HG03139 (cell line): ENCODE data around the gene ZNF691.

Experiments used
- ATAC-seq: cut with Tn5 transposase; IDR thresholded peaks from one replicate; pipeline ENCODE4 v1.9.1; 2021; ENCODE audit not compliant: unreplicated experiment

Gene ZNF691

GRCh38 chr1:42831273-42831672 lies 15.1 kb upstream of the ZNF691 start:
- ATAC-seq, result no peak

- no peak for ATAC-seq
Measured at GRCh38 chr1:42832641-42833240, 13.7 kb upstream of the ZNF691 start.

GRCh38 chr1:42833981-42834380 lies 12.4 kb upstream of the ZNF691 start:
- ATAC-seq, result no peak

- no peak for ATAC-seq
Measured at GRCh38 chr1:42834803-42835202, 11.6 kb upstream of the ZNF691 start.

GRCh38 chr1:42835422-42835821 lies 11.0 kb upstream of the ZNF691 start:
- no peak for ATAC-seq

- ATAC-seq, result no peak
Measured at GRCh38 chr1:42837709-42838108, 8.7 kb upstream of the ZNF691 start.

GRCh38 chr1:42838482-42839190 lies 7.8 kb upstream of the ZNF691 start:
- no peak for ATAC-seq

- ATAC-seq, result no peak
Measured at GRCh38 chr1:42841010-42841409, 5.4 kb upstream of the ZNF691 start.

GRCh38 chr1:42841440-42842147 lies 4.8 kb upstream of the ZNF691 start:
- no peak for ATAC-seq

GRCh38 chr1:42844592-42845140 lies 1.7 kb upstream of the ZNF691 start:
- ATAC-seq, result no peak

- ATAC-seq, result no peak
Measured at GRCh38 chr1:42845193-42845592, 1.2 kb upstream of the ZNF691 start.

- ATAC-seq, result peak; percentile 12
Measured at GRCh38 chr1:42845866-42846256, 552 bp upstream of the ZNF691 start.

GRCh38 chr1:42847111-42847595 lies 740 bp downstream of the ZNF691 start:
- ATAC-seq, result no peak

GRCh38 chr1:42847721-42848460 lies 1.5 kb downstream of the ZNF691 start:
- no peak for ATAC-seq

GRCh38 chr1:42848823-42849537 lies 2.6 kb downstream of the ZNF691 start:
- no peak for ATAC-seq

- no peak for ATAC-seq
Measured at GRCh38 chr1:42849944-42850343, 3.5 kb downstream of the ZNF691 start.

- ATAC-seq, result no peak
Measured at GRCh38 chr1:42851420-42851819, 5.0 kb downstream of the ZNF691 start.

- no peak for ATAC-seq
Measured at GRCh38 chr1:42851960-42852607, 5.7 kb downstream of the ZNF691 start.

- no peak for ATAC-seq
Measured at GRCh38 chr1:42852608-42852980, 6.2 kb downstream of the ZNF691 start.
